ENCODE data around the gene OCSTAMP. TPM values are rescaled to one million over a fixed set of nuclear protein-coding genes. Genes with fewer than 3 reads are reported as not detected.

Gene OCSTAMP
- total and polyA plus RNA-seq, 2 experiments from 2014 or later = 0.32 to 0.45 TPM

DNA sequence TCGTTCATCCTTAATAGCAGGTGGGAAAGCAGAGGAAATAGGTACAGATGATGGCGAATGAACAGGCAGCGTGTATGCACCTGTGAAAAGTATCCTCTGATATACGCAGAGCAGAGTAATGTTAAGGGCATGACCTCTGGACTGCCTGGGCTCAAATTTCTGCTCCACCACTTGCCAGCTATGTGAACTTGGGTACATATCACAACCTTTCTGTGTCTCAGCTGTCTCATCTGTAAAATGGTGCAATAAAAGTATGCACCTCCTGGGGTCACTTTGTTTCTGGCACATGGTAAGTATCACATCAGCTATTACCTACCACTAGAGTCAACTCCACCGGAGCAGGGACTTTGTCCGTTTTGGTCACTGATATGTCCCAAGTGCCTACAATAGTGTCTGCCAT is 2.5 kb downstream of the OCSTAMP start:
- Histone ChIP-seq H3K79me2 (replicated peaks; ENCODE audit: insufficient read depth) (no peaks in the 10 kb centered on the region), H3K36me3 (ENCODE audit: insufficient read depth) (no peaks in the 10 kb centered on the region), H4K20me1 (replicated peaks; ENCODE audit: insufficient read depth) (no peaks in the 10 kb centered on the region), H3K27me3 (ENCODE audit: insufficient read depth) (no peaks in the 10 kb centered on the region), H3F3A (replicated peaks; ENCODE audit: low read depth) (no peaks in the 10 kb centered on the region), H2AFZ (no peak overlapping the region), H3K4me2 (no peak overlapping the region), H3K4me3 (no peak overlapping the region), H3K4me1 (ENCODE audit: insufficient read depth) (peaks cover 34% of the 10 kb centered on the region), H3K27ac (ENCODE audit: low read depth) (no peak overlapping the region), H3K9me2 (ENCODE audit: insufficient read depth) (no peaks in the 10 kb centered on the region)
- TF ChIP-seq, protein P1, sequence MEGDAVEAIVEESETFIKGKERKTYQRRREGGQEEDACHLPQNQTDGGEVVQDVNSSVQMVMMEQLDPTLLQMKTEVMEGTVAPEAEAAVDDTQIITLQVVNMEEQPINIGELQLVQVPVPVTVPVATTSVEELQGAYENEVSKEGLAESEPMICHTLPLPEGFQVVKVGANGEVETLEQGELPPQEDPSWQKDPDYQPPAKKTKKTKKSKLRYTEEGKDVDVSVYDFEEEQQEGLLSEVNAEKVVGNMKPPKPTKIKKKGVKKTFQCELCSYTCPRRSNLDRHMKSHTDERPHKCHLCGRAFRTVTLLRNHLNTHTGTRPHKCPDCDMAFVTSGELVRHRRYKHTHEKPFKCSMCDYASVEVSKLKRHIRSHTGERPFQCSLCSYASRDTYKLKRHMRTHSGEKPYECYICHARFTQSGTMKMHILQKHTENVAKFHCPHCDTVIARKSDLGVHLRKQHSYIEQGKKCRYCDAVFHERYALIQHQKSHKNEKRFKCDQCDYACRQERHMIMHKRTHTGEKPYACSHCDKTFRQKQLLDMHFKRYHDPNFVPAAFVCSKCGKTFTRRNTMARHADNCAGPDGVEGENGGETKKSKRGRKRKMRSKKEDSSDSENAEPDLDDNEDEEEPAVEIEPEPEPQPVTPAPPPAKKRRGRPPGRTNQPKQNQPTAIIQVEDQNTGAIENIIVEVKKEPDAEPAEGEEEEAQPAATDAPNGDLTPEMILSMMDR (conservative IDR thresholded peaks at IDR 0.05; ENCODE audit: low read depth in 2 of 2) = no peak
- TF ChIP-seq NANOG (IDR thresholded peaks at IDR 0.05; ENCODE audit: borderline replicate concordance) (no peak), JUNB (IDR thresholded peaks at IDR 0.05; ENCODE audit: unreplicated experiment) (no peak), STAT1 (IDR thresholded peaks at IDR 0.05; ENCODE audit: unreplicated experiment) (no peak), POLR2AphosphoS5 (IDR thresholded peaks at IDR 0.05; ENCODE audit: low read depth) (no peak), EZH2 (IDR thresholded peaks at IDR 0.05; ENCODE audit: low read depth, unreplicated experiment) (no peak), ZNF114 (CRISPR knock-in tag; IDR thresholded peaks at IDR 0.05) (no peak), ZNF331 (CRISPR knock-in tag; IDR thresholded peaks at IDR 0.05; ENCODE audit: low read depth) (no peak), EZH2phosphoT487 (IDR thresholded peaks at IDR 0.05; ENCODE audit: unreplicated experiment) (no peak), CREB1 (CRISPR knock-in tag; IDR thresholded peaks at IDR 0.05; ENCODE audit: low read depth) (no peak)
- TF ChIP-seq, protein P2, sequence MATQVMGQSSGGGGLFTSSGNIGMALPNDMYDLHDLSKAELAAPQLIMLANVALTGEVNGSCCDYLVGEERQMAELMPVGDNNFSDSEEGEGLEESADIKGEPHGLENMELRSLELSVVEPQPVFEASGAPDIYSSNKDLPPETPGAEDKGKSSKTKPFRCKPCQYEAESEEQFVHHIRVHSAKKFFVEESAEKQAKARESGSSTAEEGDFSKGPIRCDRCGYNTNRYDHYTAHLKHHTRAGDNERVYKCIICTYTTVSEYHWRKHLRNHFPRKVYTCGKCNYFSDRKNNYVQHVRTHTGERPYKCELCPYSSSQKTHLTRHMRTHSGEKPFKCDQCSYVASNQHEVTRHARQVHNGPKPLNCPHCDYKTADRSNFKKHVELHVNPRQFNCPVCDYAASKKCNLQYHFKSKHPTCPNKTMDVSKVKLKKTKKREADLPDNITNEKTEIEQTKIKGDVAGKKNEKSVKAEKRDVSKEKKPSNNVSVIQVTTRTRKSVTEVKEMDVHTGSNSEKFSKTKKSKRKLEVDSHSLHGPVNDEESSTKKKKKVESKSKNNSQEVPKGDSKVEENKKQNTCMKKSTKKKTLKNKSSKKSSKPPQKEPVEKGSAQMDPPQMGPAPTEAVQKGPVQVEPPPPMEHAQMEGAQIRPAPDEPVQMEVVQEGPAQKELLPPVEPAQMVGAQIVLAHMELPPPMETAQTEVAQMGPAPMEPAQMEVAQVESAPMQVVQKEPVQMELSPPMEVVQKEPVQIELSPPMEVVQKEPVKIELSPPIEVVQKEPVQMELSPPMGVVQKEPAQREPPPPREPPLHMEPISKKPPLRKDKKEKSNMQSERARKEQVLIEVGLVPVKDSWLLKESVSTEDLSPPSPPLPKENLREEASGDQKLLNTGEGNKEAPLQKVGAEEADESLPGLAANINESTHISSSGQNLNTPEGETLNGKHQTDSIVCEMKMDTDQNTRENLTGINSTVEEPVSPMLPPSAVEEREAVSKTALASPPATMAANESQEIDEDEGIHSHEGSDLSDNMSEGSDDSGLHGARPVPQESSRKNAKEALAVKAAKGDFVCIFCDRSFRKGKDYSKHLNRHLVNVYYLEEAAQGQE (IDR thresholded peaks at IDR 0.05; ENCODE audit: unreplicated experiment) = no peak
- TF ChIP-seq, protein P3, sequence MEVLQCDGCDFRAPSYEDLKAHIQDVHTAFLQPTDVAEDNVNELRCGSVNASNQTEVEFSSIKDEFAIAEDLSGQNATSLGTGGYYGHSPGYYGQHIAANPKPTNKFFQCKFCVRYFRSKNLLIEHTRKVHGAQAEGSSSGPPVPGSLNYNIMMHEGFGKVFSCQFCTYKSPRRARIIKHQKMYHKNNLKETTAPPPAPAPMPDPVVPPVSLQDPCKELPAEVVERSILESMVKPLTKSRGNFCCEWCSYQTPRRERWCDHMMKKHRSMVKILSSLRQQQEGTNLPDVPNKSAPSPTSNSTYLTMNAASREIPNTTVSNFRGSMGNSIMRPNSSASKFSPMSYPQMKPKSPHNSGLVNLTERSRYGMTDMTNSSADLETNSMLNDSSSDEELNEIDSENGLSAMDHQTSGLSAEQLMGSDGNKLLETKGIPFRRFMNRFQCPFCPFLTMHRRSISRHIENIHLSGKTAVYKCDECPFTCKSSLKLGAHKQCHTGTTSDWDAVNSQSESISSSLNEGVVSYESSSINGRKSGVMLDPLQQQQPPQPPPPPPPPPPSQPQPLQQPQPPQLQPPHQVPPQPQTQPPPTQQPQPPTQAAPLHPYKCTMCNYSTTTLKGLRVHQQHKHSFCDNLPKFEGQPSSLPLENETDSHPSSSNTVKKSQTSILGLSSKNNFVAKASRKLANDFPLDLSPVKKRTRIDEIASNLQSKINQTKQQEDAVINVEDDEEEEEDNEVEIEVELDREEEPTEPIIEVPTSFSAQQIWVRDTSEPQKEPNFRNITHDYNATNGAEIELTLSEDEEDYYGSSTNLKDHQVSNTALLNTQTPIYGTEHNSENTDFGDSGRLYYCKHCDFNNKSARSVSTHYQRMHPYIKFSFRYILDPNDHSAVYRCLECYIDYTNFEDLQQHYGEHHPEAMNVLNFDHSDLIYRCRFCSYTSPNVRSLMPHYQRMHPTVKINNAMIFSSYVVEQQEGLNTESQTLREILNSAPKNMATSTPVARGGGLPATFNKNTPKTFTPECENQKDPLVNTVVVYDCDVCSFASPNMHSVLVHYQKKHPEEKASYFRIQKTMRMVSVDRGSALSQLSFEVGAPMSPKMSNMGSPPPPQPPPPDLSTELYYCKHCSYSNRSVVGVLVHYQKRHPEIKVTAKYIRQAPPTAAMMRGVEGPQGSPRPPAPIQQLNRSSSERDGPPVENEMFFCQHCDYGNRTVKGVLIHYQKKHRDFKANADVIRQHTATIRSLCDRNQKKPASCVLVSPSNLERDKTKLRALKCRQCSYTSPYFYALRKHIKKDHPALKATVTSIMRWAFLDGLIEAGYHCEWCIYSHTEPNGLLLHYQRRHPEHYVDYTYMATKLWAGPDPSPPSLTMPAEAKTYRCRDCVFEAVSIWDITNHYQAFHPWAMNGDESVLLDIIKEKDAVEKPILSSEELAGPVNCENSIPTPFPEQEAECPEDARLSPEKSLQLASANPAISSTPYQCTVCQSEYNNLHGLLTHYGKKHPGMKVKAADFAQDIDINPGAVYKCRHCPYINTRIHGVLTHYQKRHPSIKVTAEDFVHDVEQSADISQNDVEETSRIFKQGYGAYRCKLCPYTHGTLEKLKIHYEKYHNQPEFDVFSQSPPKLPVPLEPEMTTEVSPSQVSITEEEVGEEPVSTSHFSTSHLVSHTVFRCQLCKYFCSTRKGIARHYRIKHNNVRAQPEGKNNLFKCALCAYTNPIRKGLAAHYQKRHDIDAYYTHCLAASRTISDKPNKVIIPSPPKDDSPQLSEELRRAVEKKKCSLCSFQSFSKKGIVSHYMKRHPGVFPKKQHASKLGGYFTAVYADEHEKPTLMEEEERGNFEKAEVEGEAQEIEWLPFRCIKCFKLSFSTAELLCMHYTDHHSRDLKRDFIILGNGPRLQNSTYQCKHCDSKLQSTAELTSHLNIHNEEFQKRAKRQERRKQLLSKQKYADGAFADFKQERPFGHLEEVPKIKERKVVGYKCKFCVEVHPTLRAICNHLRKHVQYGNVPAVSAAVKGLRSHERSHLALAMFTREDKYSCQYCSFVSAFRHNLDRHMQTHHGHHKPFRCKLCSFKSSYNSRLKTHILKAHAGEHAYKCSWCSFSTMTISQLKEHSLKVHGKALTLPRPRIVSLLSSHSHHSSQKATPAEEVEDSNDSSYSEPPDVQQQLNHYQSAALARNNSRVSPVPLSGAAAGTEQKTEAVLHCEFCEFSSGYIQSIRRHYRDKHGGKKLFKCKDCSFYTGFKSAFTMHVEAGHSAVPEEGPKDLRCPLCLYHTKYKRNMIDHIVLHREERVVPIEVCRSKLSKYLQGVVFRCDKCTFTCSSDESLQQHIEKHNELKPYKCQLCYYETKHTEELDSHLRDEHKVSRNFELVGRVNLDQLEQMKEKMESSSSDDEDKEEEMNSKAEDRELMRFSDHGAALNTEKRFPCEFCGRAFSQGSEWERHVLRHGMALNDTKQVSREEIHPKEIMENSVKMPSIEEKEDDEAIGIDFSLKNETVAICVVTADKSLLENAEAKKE (CRISPR knock-in tag; IDR thresholded peaks at IDR 0.05) = no peak
- TF ChIP-seq, protein P4, sequence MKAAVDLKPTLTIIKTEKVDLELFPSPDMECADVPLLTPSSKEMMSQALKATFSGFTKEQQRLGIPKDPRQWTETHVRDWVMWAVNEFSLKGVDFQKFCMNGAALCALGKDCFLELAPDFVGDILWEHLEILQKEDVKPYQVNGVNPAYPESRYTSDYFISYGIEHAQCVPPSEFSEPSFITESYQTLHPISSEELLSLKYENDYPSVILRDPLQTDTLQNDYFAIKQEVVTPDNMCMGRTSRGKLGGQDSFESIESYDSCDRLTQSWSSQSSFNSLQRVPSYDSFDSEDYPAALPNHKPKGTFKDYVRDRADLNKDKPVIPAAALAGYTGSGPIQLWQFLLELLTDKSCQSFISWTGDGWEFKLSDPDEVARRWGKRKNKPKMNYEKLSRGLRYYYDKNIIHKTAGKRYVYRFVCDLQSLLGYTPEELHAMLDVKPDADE (IDR thresholded peaks at IDR 0.05) = no peak
- Mint-ChIP-seq H3K36me3 (ENCODE audit: low read depth) (no peaks in the 10 kb centered on the region), H3K4me3 (no peak overlapping the region), H3K4me1 (peaks cover 17% of the 10 kb centered on the region), H3K9me3 (no peaks in the 10 kb centered on the region), H3K27me3 (ENCODE audit: insufficient read depth, low read depth, poor library complexity) (peaks cover 7% of the 10 kb centered on the region), H3K27ac (no peak overlapping the region)
- no peak for ATAC-seq
- no peak for DNase-seq (ENCODE audit: low spot score)

Measured in GM23338 (cell line).